Right renal pelvis (tissue), 4 donors: ENCODE measurements around the gene ZPBP2. TPM values are rescaled to one million over a fixed set of nuclear protein-coding genes. Genes with fewer than 3 reads are reported as not detected.

Experiments used
- DNase-seq, 4 donors: peaks; one replicate each; pipeline ENCODE4 v3.0.0-alpha.2; 2013; ENCODE audit warnings: low read depth in 4 of 4, low spot score in 3 of 4, missing footprints in 1 of 4
- polyA plus RNA-seq, 4 donors: library from polyadenylated mRNA; unstranded; fragments of 120-200 nt; gene quantifications; one replicate each; pipeline ENCODE4 v1.2.1, GENCODE V29; 2013; ENCODE audit not compliant: insufficient read length in 4 of 4

ZPBP2 gene
- polyA plus RNA-seq, 4 donors: 0.04 TPM; not detected in 3

GRCh38 chr17:39903158-39903884 is 35.3 kb downstream of the ZPBP2 start:
- no peak for DNase-seq

- DNase-seq: no peak
Measured at GRCh38 chr17:39904990-39905288, 36.9 kb downstream of the ZPBP2 start.

- no peak for DNase-seq
Measured at GRCh38 chr17:39908789-39909352, 40.9 kb downstream of the ZPBP2 start.

GRCh38 chr17:39913989-39914388 is 46.0 kb downstream of the ZPBP2 start:
- DNase-seq: no peak

- no peak for DNase-seq
Measured at GRCh38 chr17:39915559-39915958, 47.6 kb downstream of the ZPBP2 start.

GRCh38 chr17:39916918-39917317 is 48.9 kb downstream of the ZPBP2 start:
- DNase-seq: no peak

GRCh38 chr17:39919087-39919683 is 51.2 kb downstream of the ZPBP2 start:
- DNase-seq: no peak

- DNase-seq: no peak
Measured at GRCh38 chr17:39920218-39921210, 52.5 kb downstream of the ZPBP2 start.

GRCh38 chr17:39921323-39921722 is 53.3 kb downstream of the ZPBP2 start:
- DNase-seq: no peak

- DNase-seq: no peak
Measured at GRCh38 chr17:39922006-39922405, 54.0 kb downstream of the ZPBP2 start.

- no peak for DNase-seq
Measured at GRCh38 chr17:39923230-39923629, 55.2 kb downstream of the ZPBP2 start.

GRCh38 chr17:39923836-39924690 is 56.1 kb downstream of the ZPBP2 start:
- DNase-seq: no peak

- no peak for DNase-seq
Measured at GRCh38 chr17:39924691-39925055, 56.7 kb downstream of the ZPBP2 start.

- DNase-seq: no peak
Measured at GRCh38 chr17:39925282-39926134, 57.5 kb downstream of the ZPBP2 start.

GRCh38 chr17:39926135-39926587 is 58.2 kb downstream of the ZPBP2 start:
- DNase-seq: no peak

- DNase-seq: no peak
Measured at GRCh38 chr17:39926588-39927100, 58.6 kb downstream of the ZPBP2 start.
